CD4-positive, CD25-positive, alpha-beta regulatory T cell (primary cell): Measurements from ENCODE around the gene SOHLH1. TPM values are rescaled to one million over a fixed set of nuclear protein-coding genes. Genes with fewer than 3 reads are reported as not detected.

Source experiments
- ATAC-seq, 2 donors: fragments of 150-1000 bp; cut with Tn5 transposase; one replicate each; pipeline ENCODE4 v1.10.0; 2021; ENCODE audit warnings: low read depth in 2 of 2, moderate number of reproducible peaks in 2 of 2, moderate library complexity in 1 of 2
- DNase-seq, 3 donors: peaks; one replicate each; pipeline versions ENCODE4 v3.0.0 to v3.0.0-alpha.2; 2012 to 2022; ENCODE audit warnings: mixed read lengths in 1 of 3
- H3K27ac ChIP-seq: one replicate; pipeline ENCODE4 v1.7.0; 2013; ENCODE audit warnings: mild to moderate bottlenecking, low read length; ENCODE audit not compliant: insufficient read depth, poor library complexity, severe bottlenecking
- H3K27me3 ChIP-seq: one replicate; pipeline ENCODE4 v1.7.0; 2013; ENCODE audit warnings: low read length; ENCODE audit not compliant: control insufficient read depth, insufficient read depth
- H3K36me3 ChIP-seq: one replicate; pipeline ENCODE4 v1.7.0; 2013; ENCODE audit warnings: mild to moderate bottlenecking, low read length, moderate library complexity; ENCODE audit not compliant: control insufficient read depth, insufficient read depth
- H3K4me1 ChIP-seq: 2 replicates; pipeline ENCODE4 v1.7.0; 2013; ENCODE audit warnings: mild to moderate bottlenecking, low read length; ENCODE audit not compliant: insufficient read depth, control insufficient read depth, poor library complexity, severe bottlenecking
- H3K4me3 ChIP-seq: one replicate; pipeline ENCODE4 v1.7.0; 2013; ENCODE audit warnings: low read depth, mild to moderate bottlenecking, low read length, moderate library complexity
- H3K9me3 ChIP-seq, 2 experiments: 1 replicate in 1 of 2; 2 replicates in 1 of 2; pipeline ENCODE4 v1.7.0; 2013; ENCODE audit warnings: low read length in 2 of 2, mild to moderate bottlenecking in 1 of 2, moderate library complexity in 1 of 2; ENCODE audit not compliant: control insufficient read depth in 2 of 2
- H3K27ac Mint-ChIP-seq, 3 donors: one replicate each; pipeline ENCODE4 v1.8.0; 2020 to 2022; ENCODE audit warnings: mild to moderate bottlenecking in 3 of 3, mixed read lengths in 3 of 3, moderate library complexity in 2 of 3
- H3K27me3 Mint-ChIP-seq: one replicate; pipeline ENCODE4 v1.8.0; 2022; ENCODE audit warnings: mild to moderate bottlenecking, mixed read lengths
- H3K36me3 Mint-ChIP-seq: one replicate; pipeline ENCODE4 v1.8.0; 2020; ENCODE audit warnings: mixed read lengths
- H3K4me1 Mint-ChIP-seq, 4 donors: one replicate each; pipeline ENCODE4 v1.8.0; 2020 to 2022; ENCODE audit warnings: mixed read lengths in 4 of 4, mild to moderate bottlenecking in 1 of 4
- H3K4me3 Mint-ChIP-seq, 4 donors: one replicate each; pipeline ENCODE4 v1.8.0; 2020 to 2022; ENCODE audit warnings: mild to moderate bottlenecking in 4 of 4, mixed read lengths in 4 of 4, moderate library complexity in 3 of 4
- H3K9me3 Mint-ChIP-seq, 7 donors: one replicate each; pipeline ENCODE4 v1.8.0; 2020 to 2022; ENCODE audit warnings: mixed read lengths in 7 of 7, mild to moderate bottlenecking in 3 of 7, moderate library complexity in 2 of 7
- polyA plus RNA-seq, 4 donors: library from polyadenylated mRNA; unstranded; fragments of 300-500 nt; fragmentation: Illumina TruSeq; gene quantifications; one replicate each; pipeline ENCODE4 v1.2.3, GENCODE V29; 2021
- total RNA-seq: library from RNA; stranded (reverse); gene quantifications from one replicate; pipeline ENCODE4 v1.2.3, GENCODE V29; 2022

SOHLH1 gene
- total and polyA plus RNA-seq, 5 donors from 2014 or later = not detected

GRCh38 chr9:135693265-135693664 is 6.0 kb downstream of the SOHLH1 start:
- Histone ChIP-seq H3K9me3 (no peaks in the 10 kb centered on the region), H3K27me3 (no peaks in the 10 kb centered on the region), H3K4me3 (no peak overlapping the region), H3K27ac (no peak overlapping the region), H3K36me3 (no peaks in the 10 kb centered on the region), H3K4me1 (no peaks in the 10 kb centered on the region)
- H3K27ac Mint-ChIP-seq = no peak overlapping the region
- H3K27me3 Mint-ChIP-seq = peaks cover 4% of the 10 kb centered on the region
- H3K4me3 Mint-ChIP-seq = no peak overlapping the region
- no peak for DNase-seq
- H3K9me3 Mint-ChIP-seq = no peaks in the 10 kb centered on the region
- no peaks in the 10 kb centered on the region for H3K4me1 Mint-ChIP-seq
- H3K36me3 Mint-ChIP-seq = no peaks in the 10 kb centered on the region
- ATAC-seq = no peak

GRCh38 chr9:135692410-135692809 is 6.9 kb downstream of the SOHLH1 start:
- H3K36me3 ChIP-seq = no peaks in the 10 kb centered on the region
- H3K9me3 Mint-ChIP-seq = no peaks in the 10 kb centered on the region
- no peaks in the 10 kb centered on the region for H3K9me3 ChIP-seq
- H3K27me3 Mint-ChIP-seq = peaks cover 4% of the 10 kb centered on the region
- ATAC-seq (no peak), DNase-seq (no peak)
- no peak overlapping the region for H3K4me3 ChIP-seq
- H3K27me3 ChIP-seq = no peaks in the 10 kb centered on the region
- H3K4me3 Mint-ChIP-seq = no peak overlapping the region
- no peak overlapping the region for H3K27ac ChIP-seq
- no peak overlapping the region for H3K27ac Mint-ChIP-seq
- H3K4me1 ChIP-seq = no peaks in the 10 kb centered on the region
- no peaks in the 10 kb centered on the region for H3K4me1 Mint-ChIP-seq
- H3K36me3 Mint-ChIP-seq = no peaks in the 10 kb centered on the region

- DNase-seq (no peak), ATAC-seq (no peak)
- Histone ChIP-seq H3K9me3 (no peaks in the 10 kb centered on the region), H3K4me3 (no peak overlapping the region), H3K27ac (no peak overlapping the region), H3K4me1 (no peaks in the 10 kb centered on the region), H3K27me3 (no peaks in the 10 kb centered on the region), H3K36me3 (no peaks in the 10 kb centered on the region)
- peaks cover 4% of the 10 kb centered on the region for H3K27me3 Mint-ChIP-seq
- no peaks in the 10 kb centered on the region for H3K4me1 Mint-ChIP-seq
- H3K27ac Mint-ChIP-seq = no peak overlapping the region
- H3K4me3 Mint-ChIP-seq = no peak overlapping the region
- H3K36me3 Mint-ChIP-seq = no peaks in the 10 kb centered on the region
- H3K9me3 Mint-ChIP-seq = no peaks in the 10 kb centered on the region
Measured at GRCh38 chr9:135690836-135691570, 8.3 kb downstream of the SOHLH1 start.

- Histone ChIP-seq H3K27me3 (no peaks in the 10 kb centered on the region), H3K9me3 (no peaks in the 10 kb centered on the region), H3K36me3 (no peaks in the 10 kb centered on the region), H3K27ac (no peak overlapping the region), H3K4me1 (no peaks in the 10 kb centered on the region), H3K4me3 (no peak overlapping the region)
- Mint-ChIP-seq H3K27me3 (no peaks in the 10 kb centered on the region), H3K4me1 (no peaks in the 10 kb centered on the region), H3K27ac (no peak overlapping the region), H3K36me3 (no peaks in the 10 kb centered on the region), H3K9me3 (no peaks in the 10 kb centered on the region), H3K4me3 (no peak overlapping the region)
- no peak for ATAC-seq
- no peak for DNase-seq
Measured at GRCh38 chr9:135689011-135689410, 10.3 kb downstream of the SOHLH1 start.

- no peak for DNase-seq
- no peaks in the 10 kb centered on the region for H3K4me1 ChIP-seq
- Mint-ChIP-seq H3K27ac (no peak overlapping the region), H3K9me3 (no peaks in the 10 kb centered on the region), H3K36me3 (no peaks in the 10 kb centered on the region), H3K27me3 (no peaks in the 10 kb centered on the region), H3K4me1 (no peaks in the 10 kb centered on the region), H3K4me3 (no peak overlapping the region)
- no peak for ATAC-seq
- no peaks in the 10 kb centered on the region for H3K27me3 ChIP-seq
- no peak overlapping the region for H3K27ac ChIP-seq
- no peaks in the 10 kb centered on the region for H3K9me3 ChIP-seq
- no peak overlapping the region for H3K4me3 ChIP-seq
- H3K36me3 ChIP-seq = no peaks in the 10 kb centered on the region
Measured at GRCh38 chr9:135687216-135687615, 12.1 kb downstream of the SOHLH1 start.

GRCh38 chr9:135684691-135685090 is 14.6 kb downstream of the SOHLH1 start:
- no peaks in the 10 kb centered on the region for H3K4me1 ChIP-seq
- no peaks in the 10 kb centered on the region for H3K36me3 ChIP-seq
- H3K9me3 ChIP-seq = no peaks in the 10 kb centered on the region
- H3K36me3 Mint-ChIP-seq = no peaks in the 10 kb centered on the region
- no peak overlapping the region for H3K4me3 Mint-ChIP-seq
- H3K27me3 ChIP-seq = no peaks in the 10 kb centered on the region
- ATAC-seq (no peak), DNase-seq (no peak)
- H3K27me3 Mint-ChIP-seq = peaks cover 4% of the 10 kb centered on the region
- no peak overlapping the region for H3K4me3 ChIP-seq
- peaks cover 0 to 2% (median 0%) of the 10 kb centered on the region in 7 donors for H3K9me3 Mint-ChIP-seq
- H3K27ac Mint-ChIP-seq = no peak overlapping the region
- no peaks in the 10 kb centered on the region for H3K4me1 Mint-ChIP-seq
- no peak overlapping the region for H3K27ac ChIP-seq

GRCh38 chr9:135683401-135684034 is 15.8 kb downstream of the SOHLH1 start:
- Histone ChIP-seq H3K27ac (no peak overlapping the region), H3K9me3 (no peaks in the 10 kb centered on the region), H3K27me3 (no peaks in the 10 kb centered on the region), H3K36me3 (no peaks in the 10 kb centered on the region), H3K4me3 (no peak overlapping the region), H3K4me1 (no peaks in the 10 kb centered on the region)
- peaks cover 4% of the 10 kb centered on the region for H3K27me3 Mint-ChIP-seq
- ATAC-seq (no peak), DNase-seq (no peak)
- no peaks in the 10 kb centered on the region for H3K36me3 Mint-ChIP-seq
- no peak overlapping the region for H3K27ac Mint-ChIP-seq
- peaks cover 0 to 2% (median 0%) of the 10 kb centered on the region in 7 donors for H3K9me3 Mint-ChIP-seq
- no peaks in the 10 kb centered on the region for H3K4me1 Mint-ChIP-seq
- no peak overlapping the region for H3K4me3 Mint-ChIP-seq

GRCh38 chr9:135681161-135681560 is 18.1 kb downstream of the SOHLH1 start:
- Mint-ChIP-seq H3K27ac (no peak overlapping the region), H3K4me1 (no peaks in the 10 kb centered on the region), H3K27me3 (peaks cover 4% of the 10 kb centered on the region), H3K9me3 (peaks cover 0 to 2% (median 0%) of the 10 kb centered on the region in 7 donors), H3K36me3 (no peaks in the 10 kb centered on the region), H3K4me3 (no peak overlapping the region)
- no peak overlapping the region for H3K27ac ChIP-seq
- no peaks in the 10 kb centered on the region for H3K9me3 ChIP-seq
- H3K4me3 ChIP-seq = no peak overlapping the region
- ATAC-seq (no peak), DNase-seq (no peak)
- no peaks in the 10 kb centered on the region for H3K36me3 ChIP-seq
- no peaks in the 10 kb centered on the region for H3K4me1 ChIP-seq
- no peaks in the 10 kb centered on the region for H3K27me3 ChIP-seq
